GM19395 (cell line): Measurements from ENCODE around the gene GPR31.

ENCODE experiments used
- ATAC-seq: cut with Tn5 transposase; IDR thresholded peaks from one replicate; pipeline ENCODE4 v1.9.1; 2021; ENCODE audit warnings: mild to moderate bottlenecking, moderate library complexity; ENCODE audit not compliant: unreplicated experiment

The GPR31 gene

GRCh38 chr6:167120583-167120903 is 37.2 kb downstream of the GPR31 start:
- ATAC-seq, result no peak

GRCh38 chr6:167119670-167120582 is 37.9 kb downstream of the GPR31 start:
- no peak for ATAC-seq

DNA sequence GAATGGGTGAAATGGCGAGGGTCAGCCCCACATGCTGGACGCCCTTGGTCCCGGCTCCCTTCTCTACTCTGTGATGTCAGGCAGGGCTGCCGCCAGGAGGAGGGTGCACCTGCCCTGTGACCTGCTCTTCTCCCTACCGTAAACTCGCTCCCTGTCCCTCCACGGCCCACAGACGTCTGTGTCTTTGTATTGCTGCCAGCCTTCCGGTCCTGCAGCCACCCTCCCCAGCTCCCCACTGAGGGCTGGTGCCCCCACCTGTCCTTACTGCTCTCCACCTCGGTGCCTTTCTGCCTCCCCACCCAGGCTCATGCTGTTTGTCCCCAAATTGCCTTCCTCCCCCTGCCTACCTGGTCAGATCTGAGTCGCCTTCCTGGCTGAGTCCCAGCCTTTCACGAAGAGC is 38.9 kb downstream of the GPR31 start:
- ATAC-seq, result no peak

- no peak for ATAC-seq
Measured at GRCh38 chr6:167118006-167118405, 39.8 kb downstream of the GPR31 start.

DNA sequence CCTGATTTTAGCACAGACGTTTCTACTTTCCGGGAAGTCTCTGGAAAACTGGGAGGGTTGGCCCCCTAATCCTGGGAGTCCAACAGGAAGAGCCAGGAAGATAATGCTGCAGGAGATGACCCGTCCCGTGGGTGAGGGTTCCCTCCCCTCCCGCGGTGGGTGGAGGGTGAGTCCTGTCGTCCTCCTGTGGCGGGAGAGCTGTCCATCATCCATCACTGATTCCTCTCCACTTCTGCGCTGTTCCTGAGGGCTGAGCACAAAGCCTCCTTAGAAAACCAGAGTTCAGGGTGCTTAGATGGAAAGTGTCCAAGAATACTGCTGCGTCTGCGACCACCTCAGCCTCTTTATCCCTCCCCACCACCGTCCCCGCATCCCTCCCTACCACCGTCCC is 40.9 kb downstream of the GPR31 start:
- ATAC-seq, result no peak

- ATAC-seq, result no peak
Measured at GRCh38 chr6:167116109-167116837, 41.5 kb downstream of the GPR31 start.

GRCh38 chr6:167115054-167115453 is 42.7 kb downstream of the GPR31 start:
- ATAC-seq, result no peak

GRCh38 chr6:167113935-167114910 is 43.6 kb downstream of the GPR31 start:
- peak; percentile 85 for ATAC-seq

- peak; percentile 54 for ATAC-seq
Measured at GRCh38 chr6:167113047-167113754, 44.6 kb downstream of the GPR31 start.

DNA sequence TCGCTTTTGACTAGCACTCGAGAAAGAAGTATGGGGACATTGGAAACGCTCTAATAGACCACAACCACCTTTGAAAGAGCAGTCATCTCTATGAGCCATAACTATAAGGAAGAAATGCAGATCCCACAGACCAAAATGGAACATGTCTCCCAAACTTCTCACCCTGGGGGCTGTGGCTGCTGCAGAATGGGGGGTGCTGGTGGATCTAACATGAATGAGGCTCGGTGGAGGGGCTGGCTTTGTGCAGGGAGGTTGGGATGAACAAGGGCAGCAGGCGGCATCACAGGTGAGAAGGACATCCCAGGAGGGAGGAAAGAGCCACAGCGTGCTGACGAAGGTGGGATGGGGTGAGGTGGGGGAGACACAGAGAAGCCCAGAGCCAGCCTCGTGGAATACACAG is 45.4 kb downstream of the GPR31 start:
- no peak for ATAC-seq

- ATAC-seq, result no peak
Measured at GRCh38 chr6:167111597-167111996, 46.2 kb downstream of the GPR31 start.

DNA sequence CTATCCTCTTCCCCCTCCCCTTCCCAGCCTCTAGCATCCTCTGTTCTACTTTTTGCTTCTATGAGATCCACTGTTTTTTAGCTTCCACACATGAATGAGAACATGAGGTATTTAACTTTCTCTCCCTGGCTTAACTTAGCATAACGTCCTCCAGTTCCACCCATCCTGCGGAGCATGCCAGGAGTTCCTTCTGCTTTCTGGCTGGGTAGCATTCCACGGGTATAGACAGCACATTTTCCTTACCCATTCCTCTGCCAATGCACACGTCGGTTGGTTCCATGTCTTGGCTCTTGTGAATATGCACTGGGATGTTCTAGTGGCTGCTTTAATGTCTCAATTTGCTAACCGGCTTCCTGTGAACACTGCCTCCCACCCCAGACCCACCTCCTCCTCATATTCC is 48.1 kb downstream of the GPR31 start:
- no peak for ATAC-seq

- no peak for ATAC-seq
Measured at GRCh38 chr6:167108278-167108677, 49.5 kb downstream of the GPR31 start.

- no peak for ATAC-seq
Measured at GRCh38 chr6:167107787-167108186, 50.0 kb downstream of the GPR31 start.

DNA sequence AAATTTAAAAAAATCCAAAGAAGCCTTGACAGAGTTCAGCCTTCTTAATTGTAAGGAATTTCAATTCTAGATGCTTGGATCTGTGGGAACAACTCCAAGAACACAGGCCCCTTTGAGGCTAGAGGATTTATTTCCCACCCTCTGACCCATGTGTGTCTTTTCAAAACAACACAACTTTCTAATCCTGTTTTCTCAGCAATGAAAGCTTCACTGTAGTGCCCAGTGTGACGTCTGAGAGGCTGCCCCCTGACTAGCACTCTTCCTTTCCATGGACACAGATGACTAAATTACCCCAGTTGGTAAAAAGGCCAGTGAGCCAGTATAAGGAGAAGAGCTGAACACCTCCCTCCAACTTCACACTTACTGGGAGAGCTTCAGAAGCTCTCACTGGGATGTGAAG is 51.4 kb downstream of the GPR31 start:
- no peak for ATAC-seq
